ENCODE measurements around the gene SRMS. TPM values are rescaled to one million over a fixed set of nuclear protein-coding genes. Genes with fewer than 3 reads are reported as not detected.

Gene SRMS
- total and polyA plus RNA-seq, 2 of the 13 experiments (the other 11 are each of a cell fraction or from before 2014, with no cell fraction given) = not detected

DNA sequence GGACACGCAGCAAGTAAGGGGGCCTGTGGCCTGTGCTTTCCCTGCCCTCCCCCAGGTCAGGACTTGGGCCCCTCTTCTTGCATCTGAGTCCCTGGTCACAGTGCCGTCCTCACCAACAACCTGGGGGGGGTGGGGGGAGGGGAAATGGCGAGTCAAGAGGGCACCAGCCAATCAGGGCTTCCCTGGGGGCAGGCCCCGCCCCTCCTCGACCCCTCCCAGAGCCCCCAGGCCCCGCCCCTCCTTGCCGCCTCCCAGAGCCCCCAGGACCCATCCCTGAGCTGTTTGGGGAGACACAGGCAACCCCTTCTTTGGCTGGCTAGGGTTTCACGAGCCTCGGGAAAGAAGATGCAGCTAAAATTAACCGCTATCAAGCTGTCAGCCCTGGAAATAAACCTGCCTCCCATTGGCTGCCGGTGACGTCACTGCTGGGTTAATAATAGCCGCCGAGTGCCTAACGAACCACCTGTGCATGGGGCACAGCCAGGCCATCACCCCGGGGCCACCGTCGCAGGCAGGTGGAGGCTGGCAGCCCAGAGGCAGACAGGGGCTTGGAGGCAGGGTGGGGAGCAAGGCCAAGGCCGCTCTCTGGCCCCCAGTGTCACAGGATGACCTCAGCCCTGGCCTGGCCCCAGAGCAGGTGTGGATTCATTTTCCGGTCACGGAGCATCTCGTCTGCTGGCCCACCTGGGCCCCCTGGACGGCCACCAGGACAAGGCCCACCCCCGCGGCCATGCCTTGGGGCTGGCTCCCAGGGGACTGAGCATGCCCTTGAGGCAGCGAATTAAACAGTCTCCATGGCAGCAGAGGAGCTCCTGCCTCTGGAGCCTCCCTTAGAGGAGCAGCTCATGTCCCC lies 45.5 kb downstream of the SRMS start:
- TF ChIP-seq GABPB1 (CRISPR knock-in tag; IDR thresholded peaks at IDR 0.05) (no peak), JDP2 (CRISPR knock-in tag; IDR thresholded peaks at IDR 0.05; ENCODE audit: borderline replicate concordance) (no peak), ATF7 (IDR thresholded peaks at IDR 0.05) (peak; percentile 96), ATF7 (CRISPR knock-in tag; IDR thresholded peaks at IDR 0.05) (no peak), ZSCAN12 (CRISPR knock-in tag; IDR thresholded peaks at IDR 0.05) (no peak), ERF (CRISPR knock-in tag; IDR thresholded peaks at IDR 0.05) (no peak), ZKSCAN8 (CRISPR knock-in tag; IDR thresholded peaks at IDR 0.05; ENCODE audit: borderline replicate concordance) (no peak), ZNF138 (CRISPR knock-in tag; IDR thresholded peaks at IDR 0.05; ENCODE audit: low read depth) (no peak), CREB1 (IDR thresholded peaks at IDR 0.05) (peak; percentile 98), CREB1 (CRISPR knock-in tag; IDR thresholded peaks at IDR 0.05) (no peak), FOXK2 (IDR thresholded peaks at IDR 0.05) (no peak), NR2F6 (IDR thresholded peaks at IDR 0.05) (no peak), NR2F6 (CRISPR knock-in tag; IDR thresholded peaks at IDR 0.05) (no peak), DPF2 (CRISPR knock-in tag; IDR thresholded peaks at IDR 0.05; ENCODE audit: borderline replicate concordance, low read depth) (no peak)
- TF ChIP-seq, protein P1, sequence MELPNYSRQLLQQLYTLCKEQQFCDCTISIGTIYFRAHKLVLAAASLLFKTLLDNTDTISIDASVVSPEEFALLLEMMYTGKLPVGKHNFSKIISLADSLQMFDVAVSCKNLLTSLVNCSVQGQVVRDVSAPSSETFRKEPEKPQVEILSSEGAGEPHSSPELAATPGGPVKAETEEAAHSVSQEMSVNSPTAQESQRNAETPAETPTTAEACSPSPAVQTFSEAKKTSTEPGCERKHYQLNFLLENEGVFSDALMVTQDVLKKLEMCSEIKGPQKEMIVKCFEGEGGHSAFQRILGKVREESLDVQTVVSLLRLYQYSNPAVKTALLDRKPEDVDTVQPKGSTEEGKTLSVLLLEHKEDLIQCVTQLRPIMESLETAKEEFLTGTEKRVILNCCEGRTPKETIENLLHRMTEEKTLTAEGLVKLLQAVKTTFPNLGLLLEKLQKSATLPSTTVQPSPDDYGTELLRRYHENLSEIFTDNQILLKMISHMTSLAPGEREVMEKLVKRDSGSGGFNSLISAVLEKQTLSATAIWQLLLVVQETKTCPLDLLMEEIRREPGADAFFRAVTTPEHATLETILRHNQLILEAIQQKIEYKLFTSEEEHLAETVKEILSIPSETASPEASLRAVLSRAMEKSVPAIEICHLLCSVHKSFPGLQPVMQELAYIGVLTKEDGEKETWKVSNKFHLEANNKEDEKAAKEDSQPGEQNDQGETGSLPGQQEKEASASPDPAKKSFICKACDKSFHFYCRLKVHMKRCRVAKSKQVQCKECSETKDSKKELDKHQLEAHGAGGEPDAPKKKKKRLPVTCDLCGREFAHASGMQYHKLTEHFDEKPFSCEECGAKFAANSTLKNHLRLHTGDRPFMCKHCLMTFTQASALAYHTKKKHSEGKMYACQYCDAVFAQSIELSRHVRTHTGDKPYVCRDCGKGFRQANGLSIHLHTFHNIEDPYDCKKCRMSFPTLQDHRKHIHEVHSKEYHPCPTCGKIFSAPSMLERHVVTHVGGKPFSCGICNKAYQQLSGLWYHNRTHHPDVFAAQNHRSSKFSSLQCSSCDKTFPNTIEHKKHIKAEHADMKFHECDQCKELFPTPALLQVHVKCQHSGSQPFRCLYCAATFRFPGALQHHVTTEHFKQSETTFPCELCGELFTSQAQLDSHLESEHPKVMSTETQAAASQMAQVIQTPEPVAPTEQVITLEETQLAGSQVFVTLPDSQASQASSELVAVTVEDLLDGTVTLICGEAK (IDR thresholded peaks at IDR 0.05) = no peak
- TF ChIP-seq, protein P1 (CRISPR knock-in tag; IDR thresholded peaks at IDR 0.05) = no peak
- no peaks in the 10 kb centered on the region for H3K4me1 ChIP-seq (ENCODE audit: insufficient read depth, low read length)
- ATAC-seq (peak; percentile 7; the same call in 2 of the 3 replicates), FAIRE-seq (no peak), DNase-seq (ENCODE audit: low spot score) (no peak)
- whole genome bisulfite sequencing (ENCODE audit: low lambda C conversion rate) = 10% methylated on average over 20 of the region's 26 CpGs
- POLR2A ChIA-PET = no interaction called here
- no peak overlapping the region for H3K4me3 ChIP-seq (replicated peaks in 1 of 3; ENCODE audit: insufficient read depth in 1 of 3, low read depth in 2 of 3, low read length in 3 of 3)
- in situ Hi-C loops (cut with HindIII; ENCODE audit: extremely low pct_ligation_motif_present, low pct_unique_long_range_greater_than_20kb) = no loop called here
- intact Hi-C loops (cut with micrococcal nuclease; ENCODE audit: unreplicated experiment) = no loop called here
- H4K20me1 ChIP-seq (ENCODE audit: insufficient read depth, low read length) = no peaks in the 10 kb centered on the region; the same call in 1 of the 2 replicates
- CTCF ChIA-PET (ENCODE audit: low intra/inter-chr PET ratio, low total read pairs) = no interaction called here
- H3K27me3 ChIP-seq (ENCODE audit: control insufficient read depth in 1 of 2, insufficient read depth in 2 of 2, low read length in 2 of 2) = peaks cover 36 to 89% of the 10 kb centered on the region in 2 experiments
- H3K27ac ChIP-seq (ENCODE audit: extremely low read length, insufficient read depth, low read length) = no peak overlapping the region
- H3K9ac ChIP-seq (ENCODE audit: insufficient read depth, low read depth, low read length) = no peak overlapping the region
- no TSS peak for BruUV-seq (replicated peaks)
- H2AFZ ChIP-seq (ENCODE audit: low read length) = no peak overlapping the region
- no peak overlapping the region for H3K4me2 ChIP-seq (ENCODE audit: low read depth, low read length)
- H3K9me3 ChIP-seq (ENCODE audit: low read length) = no peaks in the 10 kb centered on the region
- H3K36me3 ChIP-seq (replicated peaks in 1 of 2; ENCODE audit: control insufficient read depth in 1 of 2, insufficient read depth in 2 of 2, low read length in 2 of 2) = no peaks in the 10 kb centered on the region
- H3K79me2 ChIP-seq (ENCODE audit: insufficient read depth, low read length) = no peaks in the 10 kb centered on the region
